ENCODE data around the gene PRR23C.

- TF ChIP-seq GATA3 (IDR thresholded peaks at IDR 0.05; ENCODE audit: low read depth, low read length): no peak
- TF ChIP-seq GATA2 (IDR thresholded peaks at IDR 0.05; ENCODE audit: low read depth, low read length): no peak
These were observed 49.0 kb downstream of the PRR23C start for GRCh38 chr3:138995706-138996105.

All from SH-SY5Y (cell line).